Measurements from ENCODE around the gene MYBPH.

MYBPH gene

DNA sequence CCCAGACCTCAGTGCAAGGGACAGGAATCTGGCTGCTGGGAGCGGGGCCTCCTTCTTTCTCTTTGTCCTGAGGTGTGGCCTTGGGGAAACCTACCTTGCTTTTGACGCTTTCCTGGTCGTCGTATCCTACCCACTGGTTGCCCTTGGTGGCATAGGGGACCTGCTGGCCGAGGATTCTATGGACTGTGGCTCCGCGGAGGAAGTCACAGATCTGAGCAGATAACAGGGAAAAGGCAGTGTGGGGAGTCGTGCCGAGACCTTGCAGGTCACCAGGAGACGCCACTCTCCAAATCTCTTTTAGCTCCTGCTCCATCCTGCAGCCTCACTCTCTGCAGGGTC, 4.0 kb upstream of the MYBPH start:
- in situ Hi-C loops (cut with MboI; ENCODE audit: low sequenced_read_pairs): no loop called here

DNA sequence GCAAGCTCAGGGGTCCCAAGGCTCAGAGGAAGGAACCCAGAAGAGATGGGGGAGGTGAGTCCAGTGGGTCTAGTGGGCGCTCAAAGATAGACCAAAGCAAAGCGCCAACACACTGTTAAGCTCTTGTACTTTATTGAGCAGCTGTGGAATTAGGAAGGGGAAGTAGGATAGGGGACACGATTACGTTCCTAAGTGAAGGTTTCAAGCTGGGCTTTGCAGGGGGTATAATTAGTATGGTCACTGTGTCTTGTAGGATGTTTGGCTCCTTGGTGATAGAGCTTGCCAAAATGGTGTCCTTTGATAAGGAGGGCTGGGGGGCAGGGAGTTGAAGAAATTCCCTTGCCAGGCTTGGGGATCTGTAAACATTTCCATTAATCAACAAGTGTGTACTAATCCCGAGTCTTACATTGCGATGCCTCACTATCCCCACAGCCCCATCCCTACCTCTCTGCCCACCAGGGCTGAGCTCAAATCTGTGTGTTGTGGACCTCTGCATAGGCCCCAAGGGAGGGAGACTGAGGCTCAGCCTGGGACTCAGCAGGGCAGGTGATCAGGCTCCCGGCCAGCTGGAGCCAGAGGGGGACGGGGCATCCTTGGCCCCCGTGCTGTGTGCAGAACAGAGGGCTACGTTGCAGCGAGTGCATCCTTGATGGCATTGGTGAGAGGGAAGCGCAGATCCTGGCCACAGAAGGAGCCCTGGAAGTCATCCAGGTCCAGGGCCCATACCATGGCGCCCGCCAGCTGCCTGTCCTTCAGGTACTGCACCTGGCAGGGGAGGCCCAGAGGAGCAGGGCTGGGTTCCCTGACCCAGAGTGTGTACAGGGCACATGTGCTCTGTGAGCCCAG, 3.4 kb upstream of the MYBPH start:
- in situ Hi-C loops (cut with MboI; ENCODE audit: low sequenced_read_pairs): no loop called here

DNA sequence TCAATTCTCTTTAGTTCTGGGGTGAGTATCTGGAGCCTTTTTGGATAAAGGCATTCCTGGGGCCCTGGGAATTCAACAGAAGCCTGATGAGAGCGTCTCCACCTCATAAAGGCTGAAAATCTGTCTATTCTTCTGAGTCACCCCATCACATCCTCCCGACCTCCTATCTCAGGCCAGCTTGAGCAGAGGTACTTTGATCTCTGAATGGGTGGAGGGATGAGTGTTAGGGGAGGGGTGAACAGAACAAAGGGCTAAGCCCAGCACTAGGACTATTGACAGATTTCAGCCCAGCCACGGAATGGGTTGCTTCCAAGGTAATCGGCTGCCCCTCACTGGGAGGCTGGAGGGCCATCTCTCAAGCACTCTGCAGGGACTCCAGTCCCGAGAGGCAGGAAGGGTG, 2.5 kb upstream of the MYBPH start:
- in situ Hi-C loops (cut with MboI; ENCODE audit: low sequenced_read_pairs): no loop called here

DNA sequence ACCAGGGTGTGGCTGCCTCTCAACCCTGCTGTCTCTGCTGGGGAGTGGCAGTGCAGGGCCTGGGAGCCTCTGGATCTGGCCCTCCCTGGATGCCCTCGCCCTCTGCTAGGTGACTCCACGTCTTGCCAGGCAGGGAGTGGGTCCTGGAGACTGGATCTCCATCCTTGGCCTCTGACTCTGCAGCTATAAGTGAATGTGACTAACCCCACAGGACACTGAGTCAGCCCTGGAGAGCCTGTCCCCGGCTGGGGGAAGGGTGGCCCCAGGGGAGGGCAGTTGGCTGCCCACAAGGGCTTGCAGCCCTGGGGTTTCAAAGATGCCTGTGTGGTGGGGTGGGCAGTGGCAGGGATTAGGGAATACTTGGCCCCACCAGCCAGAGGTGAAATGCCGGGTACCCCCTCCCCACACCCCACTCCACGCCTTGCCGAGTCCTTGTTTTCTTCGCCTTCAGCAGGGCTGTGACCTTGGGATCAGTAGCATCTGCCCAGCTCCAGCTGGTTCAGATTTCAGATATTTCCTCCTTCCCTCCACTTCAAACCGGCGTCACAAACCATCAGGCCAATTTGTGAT, 1.9 kb upstream of the MYBPH start:
- in situ Hi-C loops (cut with MboI; ENCODE audit: low sequenced_read_pairs): no loop called here

DNA sequence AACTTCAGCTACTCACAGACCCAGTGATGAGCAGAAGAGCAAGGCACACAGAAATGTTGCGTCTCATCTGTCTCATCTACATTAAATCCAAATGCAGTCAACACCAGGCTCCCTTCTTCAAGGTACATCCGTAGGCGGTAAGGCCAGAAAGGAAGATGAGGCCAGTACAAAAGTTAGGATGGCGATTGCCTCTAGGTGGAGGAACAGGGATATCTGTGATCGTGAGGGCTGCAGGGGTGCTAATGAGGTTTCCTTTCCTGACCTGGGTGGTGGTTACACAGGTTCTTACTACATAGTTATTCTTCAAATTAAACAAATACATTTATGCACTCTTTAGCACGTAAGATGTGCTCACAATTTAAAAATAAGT, 1.4 kb upstream of the MYBPH start:
- in situ Hi-C loops (cut with MboI; ENCODE audit: low sequenced_read_pairs): no loop called here

DNA sequence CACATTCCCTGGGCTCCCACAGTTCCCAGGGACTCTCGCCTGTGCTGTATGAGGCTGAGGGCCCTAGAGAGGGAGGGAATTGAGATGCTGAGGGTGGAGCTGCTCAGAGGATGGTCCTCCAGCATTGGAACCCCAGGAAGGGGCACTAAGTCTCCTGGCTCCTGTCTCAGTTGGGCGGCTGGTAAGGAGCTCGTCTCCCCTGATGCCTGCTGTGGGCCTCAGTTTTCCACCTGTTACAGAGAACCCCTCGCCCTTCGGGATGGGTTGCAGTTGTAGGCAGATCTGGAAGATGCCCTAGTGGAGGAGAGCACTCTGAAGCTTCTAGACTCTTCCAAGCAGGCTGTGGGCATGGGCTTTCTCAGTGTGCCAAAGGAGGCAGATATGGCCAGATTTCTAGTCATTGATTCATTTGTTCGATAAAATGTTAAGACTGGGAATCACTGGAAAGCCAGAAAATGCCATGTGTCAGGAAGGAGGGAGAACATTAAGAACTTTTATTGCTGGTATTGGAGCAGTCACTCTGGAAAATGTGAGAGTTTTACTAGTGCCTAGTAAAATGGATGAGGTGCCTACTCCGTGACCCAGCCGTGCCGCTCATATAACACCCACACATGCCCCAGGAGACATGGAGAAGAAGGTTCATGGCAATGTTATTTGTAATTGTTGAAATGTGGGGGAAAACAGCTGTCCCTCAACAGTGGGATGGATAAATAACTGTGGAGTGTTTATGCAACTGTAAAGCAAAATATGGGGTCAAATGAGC, 828 bp upstream of the MYBPH start:
- in situ Hi-C loops (cut with MboI; ENCODE audit: low sequenced_read_pairs): no loop called here

DNA sequence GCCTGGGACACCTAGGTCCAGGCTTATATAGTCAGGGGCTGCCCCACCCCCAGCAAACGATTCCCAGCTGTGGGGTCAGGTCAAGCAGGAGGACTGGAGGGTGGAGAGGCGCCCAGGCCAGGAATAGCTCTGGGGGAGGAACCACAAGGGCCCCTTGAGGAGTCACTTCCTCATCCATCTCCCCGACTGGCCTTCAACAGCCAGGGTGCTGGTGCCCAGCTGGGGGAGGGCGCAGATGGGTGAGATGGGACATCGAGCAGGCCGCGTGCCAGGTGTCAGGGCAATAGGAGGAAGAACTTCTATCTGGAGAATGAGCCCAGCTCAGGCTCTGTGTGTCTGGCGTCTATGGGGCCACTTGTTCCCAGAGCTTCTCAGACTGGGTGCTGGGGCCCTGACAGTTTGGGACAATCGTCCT, 208 bp upstream of the MYBPH start:
- in situ Hi-C loops (cut with MboI; ENCODE audit: low sequenced_read_pairs): no loop called here

DNA sequence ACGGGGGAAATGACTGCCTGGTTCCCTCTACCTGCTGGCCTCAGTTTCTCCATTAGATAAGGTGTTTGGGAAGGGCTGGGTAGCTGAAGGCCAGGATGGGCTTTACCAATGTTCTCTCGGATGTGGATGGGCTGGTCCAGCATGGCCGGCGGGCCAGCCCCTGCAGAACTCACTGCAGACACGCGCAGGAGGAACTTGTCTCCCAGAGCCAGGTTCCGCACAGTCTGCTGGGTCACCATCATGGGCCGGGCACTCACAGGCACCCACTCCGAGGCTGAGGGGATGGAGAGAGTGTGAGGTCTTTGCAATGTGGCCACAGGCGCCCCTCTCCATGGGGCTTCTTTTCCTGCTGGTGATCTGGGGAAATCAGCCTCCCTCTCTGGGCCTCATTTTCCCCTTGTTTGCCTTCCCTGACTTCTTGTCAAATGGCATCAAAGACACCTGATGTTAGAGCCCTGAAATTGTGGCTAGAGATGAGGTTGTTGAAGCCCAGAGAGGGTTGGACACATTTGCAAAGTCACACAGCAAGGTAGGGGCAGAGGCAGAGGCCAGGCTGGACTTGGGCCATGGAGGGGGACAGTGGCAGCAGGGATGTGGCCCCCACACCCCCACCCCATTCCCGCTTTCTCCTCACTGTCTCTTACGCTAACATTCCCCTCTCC, 1.2 kb downstream of the MYBPH start:
- in situ Hi-C loops (cut with MboI; ENCODE audit: low sequenced_read_pairs): no loop called here

DNA sequence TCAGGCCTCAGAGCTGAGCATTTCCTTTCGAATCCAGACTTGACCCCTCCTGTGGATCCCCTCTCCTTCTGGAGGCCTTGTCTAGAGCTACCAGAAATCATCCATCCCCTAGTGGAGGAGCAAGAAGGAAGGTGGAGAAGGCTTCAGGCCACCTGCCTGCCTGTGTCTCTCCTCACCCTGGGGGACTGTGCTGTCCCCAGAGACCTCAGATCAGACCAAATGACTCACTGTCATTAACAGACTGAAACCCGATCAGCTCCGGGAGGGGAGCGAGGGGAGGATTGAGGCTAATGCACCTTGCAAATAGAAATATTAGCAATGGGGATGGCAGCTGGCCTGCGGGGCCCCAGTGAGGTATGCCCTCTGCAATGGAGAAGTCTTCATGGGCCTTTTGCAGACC, 2.1 kb downstream of the MYBPH start:
- in situ Hi-C loops (cut with MboI; ENCODE audit: low sequenced_read_pairs): no loop called here

DNA sequence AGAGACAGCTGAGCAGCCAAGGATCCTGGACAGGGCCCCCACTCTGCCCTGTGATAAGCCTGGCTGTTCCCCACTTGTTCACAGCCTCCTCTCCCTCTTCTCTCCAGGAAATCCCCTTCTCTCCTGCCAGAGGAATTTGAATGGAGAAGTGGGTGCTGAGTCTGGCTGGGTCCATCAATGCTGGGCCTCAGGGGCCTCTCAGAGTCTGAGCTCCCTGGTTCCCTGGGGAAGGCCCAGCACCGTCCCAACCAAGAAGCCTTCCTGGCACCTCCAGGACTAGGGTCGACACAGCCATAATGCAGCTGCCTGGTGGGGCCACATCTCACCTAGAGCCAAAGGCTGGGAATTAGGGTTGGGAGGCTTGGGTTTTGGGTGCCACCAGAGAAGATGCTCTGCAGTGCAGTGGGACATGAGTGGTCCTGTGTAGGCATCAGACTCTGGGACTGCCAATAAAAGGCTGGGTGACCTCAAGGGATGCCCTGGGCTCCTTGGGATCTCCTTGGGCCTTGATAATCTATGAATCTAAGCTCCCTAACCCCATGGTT, 2.5 kb downstream of the MYBPH start:
- in situ Hi-C loops (cut with MboI; ENCODE audit: low sequenced_read_pairs): no loop called here

DNA sequence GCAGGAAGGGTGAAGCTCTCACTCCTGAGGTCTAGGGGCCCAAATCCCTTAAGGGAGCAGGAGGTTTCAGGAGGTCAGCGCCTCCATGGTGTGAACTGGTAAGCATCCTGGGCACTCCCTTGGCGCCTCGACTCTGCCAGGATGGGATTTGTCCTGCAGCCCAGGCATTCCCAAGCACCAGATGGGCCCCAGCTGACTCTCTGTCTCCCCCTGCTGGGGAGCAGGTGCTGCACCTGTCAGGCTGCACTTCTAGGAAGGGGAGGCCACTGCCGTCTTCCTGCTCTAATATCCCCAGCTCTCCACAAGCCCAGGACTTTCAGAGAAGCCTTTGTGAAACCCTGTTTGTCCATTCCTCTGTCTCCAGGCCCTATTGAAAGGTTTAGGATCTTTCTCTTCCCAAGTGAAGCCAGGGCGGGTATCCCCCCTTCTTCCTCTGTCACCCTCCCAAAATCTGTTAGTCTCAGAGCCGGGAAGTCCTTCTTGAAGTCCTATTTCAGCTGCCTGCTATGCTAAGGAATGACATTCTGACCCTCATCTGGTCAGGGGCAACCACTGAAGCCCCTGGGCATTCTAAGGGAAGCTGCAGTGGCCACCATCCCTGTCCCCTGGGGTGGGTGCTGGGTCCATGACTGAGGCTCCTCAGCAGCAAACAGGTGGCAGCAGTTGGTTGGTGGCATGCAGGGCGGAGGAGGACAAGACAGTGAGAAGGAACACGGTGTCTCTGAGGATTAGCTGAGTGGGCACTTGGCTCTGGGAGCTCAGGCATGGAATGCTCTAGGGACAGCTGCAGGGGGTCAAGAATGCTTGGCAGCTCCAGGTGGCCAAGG, 3.2 kb downstream of the MYBPH start:
- in situ Hi-C loops (cut with MboI; ENCODE audit: low sequenced_read_pairs): no loop called here

DNA sequence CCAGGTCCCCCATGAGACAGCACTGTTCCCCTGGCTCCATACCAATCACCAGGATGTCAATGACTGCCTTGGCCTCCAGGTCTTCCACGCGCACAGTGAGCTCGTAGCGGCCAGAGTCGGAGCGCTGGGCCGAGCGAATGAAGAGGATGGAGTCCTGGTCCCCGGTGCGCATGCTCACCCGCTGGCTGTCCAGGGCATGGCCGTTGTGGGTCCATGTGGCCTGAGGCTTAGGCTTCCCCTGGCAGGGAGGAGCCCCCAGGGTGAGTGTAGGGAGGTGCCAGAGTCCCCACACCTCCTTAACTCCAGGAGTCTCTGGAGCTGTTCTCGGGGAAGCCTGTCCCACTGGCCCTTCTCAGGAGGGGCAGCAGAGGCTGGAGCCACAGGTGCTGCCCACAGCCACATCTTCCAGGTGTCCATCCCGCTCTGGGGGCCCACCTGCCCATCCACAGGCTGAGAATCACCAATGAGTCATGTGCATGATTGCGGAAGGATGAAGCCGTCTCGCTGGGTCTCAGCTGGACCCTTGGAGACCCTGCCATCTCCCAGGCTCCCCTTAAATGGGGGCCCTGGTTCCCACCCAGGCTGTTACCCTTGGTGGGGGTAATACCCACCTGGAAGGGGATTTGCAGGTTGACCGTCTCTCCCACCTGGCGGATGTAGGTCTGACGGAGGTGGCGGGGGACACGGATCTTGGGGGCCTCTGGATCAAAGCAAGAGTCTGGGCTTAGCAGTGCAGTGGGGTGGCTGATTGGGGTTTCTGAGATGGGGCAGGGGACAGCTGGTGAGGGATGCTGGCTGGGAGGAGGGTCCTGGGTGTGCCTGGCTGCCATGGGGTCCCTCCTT, 4.1 kb downstream of the MYBPH start:
- in situ Hi-C loops (cut with MboI; ENCODE audit: low sequenced_read_pairs): no loop called here

DNA sequence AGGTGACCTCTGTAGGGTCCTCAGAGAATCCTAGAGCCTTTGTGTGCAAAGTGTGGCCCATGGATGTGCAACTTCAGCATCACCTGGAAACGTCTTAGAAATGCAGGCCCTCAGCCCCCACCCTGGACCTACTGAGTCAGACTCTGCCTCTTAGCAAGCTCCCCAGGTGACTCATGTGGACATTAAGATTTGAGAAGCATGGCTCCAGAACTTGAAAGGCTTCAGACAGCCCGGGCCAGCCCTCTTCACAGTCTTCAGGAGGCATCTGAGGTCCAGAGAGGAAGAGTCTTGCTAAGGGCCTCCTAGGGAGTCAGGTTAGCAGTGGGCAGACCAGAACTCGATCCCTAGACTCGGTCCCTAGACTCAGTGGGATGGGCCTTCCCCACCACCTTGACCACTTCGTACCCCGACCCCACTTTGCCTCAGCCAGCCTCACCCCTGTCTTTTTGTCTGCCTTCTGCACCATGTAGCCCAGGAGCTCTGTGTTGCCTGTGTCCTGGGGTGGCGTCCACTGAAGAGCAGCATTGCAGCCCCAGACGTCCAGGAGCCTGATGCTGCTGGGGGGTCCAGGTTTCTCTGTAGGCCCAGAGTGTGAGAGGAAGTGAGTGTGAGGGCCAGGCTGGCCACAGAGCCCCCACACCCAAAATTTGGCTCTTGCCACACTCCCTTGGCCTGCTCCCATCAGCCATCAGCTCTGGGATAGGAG, 4.8 kb downstream of the MYBPH start:
- in situ Hi-C loops (cut with MboI; ENCODE audit: low sequenced_read_pairs): no loop called here

DNA sequence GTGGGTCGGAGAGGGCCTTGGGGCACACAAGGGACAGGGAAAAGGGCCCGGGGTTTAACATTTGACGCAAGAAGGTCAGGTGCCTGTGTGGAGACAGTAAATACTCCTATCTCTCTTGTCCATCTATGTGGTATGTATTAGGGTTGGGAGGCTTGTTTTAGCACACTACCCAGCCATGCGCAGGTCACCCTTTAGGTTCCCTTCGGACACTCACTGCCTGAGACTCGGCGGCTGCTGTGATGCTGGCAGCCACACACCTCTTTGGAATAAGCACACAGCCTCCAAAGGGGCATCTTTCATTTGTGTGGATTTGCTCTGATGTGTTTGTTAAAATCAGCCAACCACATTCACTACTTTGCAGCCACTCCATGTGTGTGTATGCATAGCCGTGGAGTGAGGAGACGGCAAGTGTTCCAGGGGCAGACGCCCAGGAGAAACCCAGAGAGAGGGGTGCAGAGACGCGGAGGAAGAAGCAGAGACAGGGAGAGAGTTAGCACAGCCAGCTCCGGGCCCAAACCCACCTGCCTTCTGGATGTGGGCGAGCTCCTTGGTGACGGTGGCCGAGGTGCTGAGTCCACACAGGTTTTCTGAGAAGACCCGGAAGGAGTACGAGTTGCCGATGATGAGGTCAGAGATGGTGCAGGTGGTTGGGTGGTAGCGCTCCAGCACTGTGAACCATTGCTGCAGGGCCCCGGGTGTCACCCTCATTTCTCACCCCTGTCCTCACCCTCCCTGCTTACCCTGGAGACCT, 5.7 kb downstream of the MYBPH start:
- in situ Hi-C loops (cut with MboI; ENCODE audit: low sequenced_read_pairs): no loop called here

DNA sequence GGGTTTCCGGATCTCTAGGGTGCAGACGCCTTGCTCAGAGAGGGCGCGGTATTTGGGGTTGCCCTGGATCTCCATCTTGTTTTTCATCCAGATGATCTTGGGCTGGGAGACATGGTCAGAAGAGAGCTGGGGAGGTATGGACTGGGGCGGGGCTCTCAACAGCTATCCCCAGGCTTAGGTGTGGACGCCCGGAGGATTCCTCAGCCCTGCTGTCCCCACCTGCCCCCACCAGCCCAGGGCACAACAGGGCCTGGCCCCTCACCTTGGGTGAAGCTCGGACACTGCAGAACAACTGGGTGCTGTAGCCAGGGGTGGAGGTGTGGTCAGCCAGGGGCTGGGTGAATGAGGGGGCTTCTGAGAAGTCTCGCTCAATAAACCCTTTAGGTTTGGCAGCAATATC, 6.6 kb downstream of the MYBPH start:
- in situ Hi-C loops (cut with MboI; ENCODE audit: low sequenced_read_pairs): no loop called here

DNA sequence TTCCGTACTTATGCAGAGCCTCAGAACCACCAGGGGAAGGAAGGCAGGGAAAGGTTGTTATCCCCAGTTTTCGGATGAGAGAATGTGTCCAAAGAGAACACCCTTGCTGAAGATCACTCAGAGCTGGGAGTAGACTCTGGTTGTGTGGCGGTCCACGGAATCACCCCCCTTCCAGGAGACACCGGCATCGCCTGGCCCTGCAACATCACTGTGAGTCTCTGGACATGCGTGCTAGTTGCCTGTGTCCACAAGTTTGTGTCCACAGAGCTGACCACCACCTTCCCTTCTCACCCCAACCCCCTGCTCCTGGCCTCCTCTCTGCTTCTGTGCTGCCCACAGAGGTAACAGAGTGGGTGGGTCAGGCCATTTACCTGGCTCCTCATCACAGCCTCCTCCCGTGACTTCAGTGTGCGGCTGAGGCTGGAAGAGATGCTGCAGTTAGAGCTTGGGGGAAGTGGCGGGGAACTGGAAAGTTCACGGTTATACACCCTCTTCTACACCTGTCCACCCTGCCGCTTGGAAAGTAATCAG, 7.3 kb downstream of the MYBPH start:
- in situ Hi-C loops (cut with MboI; ENCODE audit: low sequenced_read_pairs): no loop called here

DNA sequence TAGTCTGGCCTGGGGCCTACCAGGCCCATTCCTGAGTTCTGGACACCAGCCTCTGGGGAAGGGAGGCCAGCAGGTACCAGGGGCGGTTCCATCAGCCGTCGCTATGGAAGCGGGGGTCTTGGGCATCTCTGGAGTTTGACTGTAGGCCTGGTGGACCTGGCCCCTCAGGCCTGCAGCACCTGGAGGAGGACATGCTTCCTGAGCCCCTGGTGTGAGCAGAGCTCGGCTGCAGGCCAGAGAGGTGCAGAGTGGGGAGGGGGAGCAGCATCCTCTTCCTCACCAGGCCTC, 7.8 kb downstream of the MYBPH start:
- in situ Hi-C loops (cut with MboI; ENCODE audit: low sequenced_read_pairs): no loop called here
